ENCODE data around the gene STX7. TPM values are rescaled to one million over a fixed set of nuclear protein-coding genes. Genes with fewer than 3 reads are reported as not detected.

The STX7 gene
- total and polyA plus RNA-seq, 5 donors from 2014 or later = 14.8 to 20.2 (median 19.0) TPM

DNA sequence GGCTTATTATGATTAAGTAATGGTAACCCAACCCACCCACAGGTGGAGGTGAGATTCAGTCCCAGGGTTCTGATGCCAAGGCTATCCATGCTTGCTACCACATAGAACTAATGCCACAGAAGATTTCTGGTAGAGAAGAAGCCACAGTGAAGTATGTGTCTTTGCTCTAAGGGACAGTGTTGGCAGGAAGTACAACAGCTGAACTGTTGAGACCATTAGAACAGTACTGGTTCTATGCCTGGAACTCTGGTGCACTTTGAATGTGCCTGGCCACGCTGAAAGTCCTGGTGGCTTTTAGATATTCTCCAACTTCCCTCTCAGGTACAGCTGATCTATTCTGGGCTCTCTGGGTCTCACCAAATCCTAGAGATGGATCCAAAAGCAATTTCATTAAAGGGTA lies 7.8 kb downstream of the STX7 start:
- H3K36me3 Mint-ChIP-seq = peaks cover 28% of the 10 kb centered on the region
- H3K4me3 Mint-ChIP-seq = no peak overlapping the region
- DNase-seq = no peak
- no peaks in the 10 kb centered on the region for H3K9me3 Mint-ChIP-seq
- Histone ChIP-seq H3K27me3 (ENCODE audit: control insufficient read depth, insufficient read depth, low read length) (no peaks in the 10 kb centered on the region), H3K36me3 (ENCODE audit: control insufficient read depth, insufficient read depth, low read length) (peaks cover 27% of the 10 kb centered on the region), H3K4me3 (ENCODE audit: low read depth, low read length) (no peak overlapping the region), H3K9me3 (ENCODE audit: control insufficient read depth in 2 of 2, low read length in 2 of 2) (no peaks in the 10 kb centered on the region), H3K27ac (ENCODE audit: insufficient read depth, low read length, poor library complexity, severe bottlenecking) (no peak overlapping the region), H3K4me1 (ENCODE audit: control insufficient read depth, insufficient read depth, low read length, poor library complexity, severe bottlenecking) (peaks cover 6% of the 10 kb centered on the region)
- peaks cover 28 to 70% (median 45%) of the 10 kb centered on the region in 4 donors for H3K4me1 Mint-ChIP-seq
- H3K27ac Mint-ChIP-seq = no peak overlapping the region
- H3K27me3 Mint-ChIP-seq = no peaks in the 10 kb centered on the region
- ATAC-seq (ENCODE audit: low read depth in 2 of 2) = no peak

DNA sequence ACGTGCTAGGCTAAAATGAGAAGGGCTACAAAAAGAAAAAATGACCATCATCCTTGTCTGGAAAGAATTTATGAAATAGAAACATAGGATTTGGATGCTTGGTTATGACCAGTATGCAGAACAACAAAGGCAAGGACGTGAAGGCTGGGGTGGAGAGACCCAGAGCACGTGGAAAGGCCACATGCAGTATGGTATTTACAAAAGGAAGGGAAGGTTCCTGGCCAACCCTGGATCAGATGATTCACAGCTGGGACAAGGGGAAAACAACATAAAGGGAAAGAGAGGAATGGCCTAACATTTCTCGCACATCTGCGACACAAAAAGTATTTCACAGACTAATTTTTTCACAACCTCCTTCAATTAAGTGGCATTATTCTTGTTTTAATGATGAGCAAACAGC lies 8.2 kb downstream of the STX7 start:
- ATAC-seq (ENCODE audit: low read depth in 2 of 2) (no peak), DNase-seq (no peak)
- H3K9me3 ChIP-seq (ENCODE audit: control insufficient read depth in 2 of 2, low read length in 2 of 2) = no peaks in the 10 kb centered on the region
- Mint-ChIP-seq H3K27me3 (no peaks in the 10 kb centered on the region), H3K27ac (no peak overlapping the region), H3K4me3 (no peak overlapping the region), H3K9me3 (no peaks in the 10 kb centered on the region), H3K36me3 (peaks cover 32% of the 10 kb centered on the region), H3K4me1 (peaks cover 28 to 72% (median 47%) of the 10 kb centered on the region in 4 donors)
- H3K36me3 ChIP-seq (ENCODE audit: control insufficient read depth, insufficient read depth, low read length) = peaks cover 30% of the 10 kb centered on the region
- H3K4me3 ChIP-seq (ENCODE audit: low read depth, low read length) = no peak overlapping the region
- H3K27me3 ChIP-seq (ENCODE audit: control insufficient read depth, insufficient read depth, low read length) = no peaks in the 10 kb centered on the region
- no peak overlapping the region for H3K27ac ChIP-seq (ENCODE audit: insufficient read depth, low read length, poor library complexity, severe bottlenecking)
- peaks cover 7% of the 10 kb centered on the region for H3K4me1 ChIP-seq (ENCODE audit: control insufficient read depth, insufficient read depth, low read length, poor library complexity, severe bottlenecking)

DNA sequence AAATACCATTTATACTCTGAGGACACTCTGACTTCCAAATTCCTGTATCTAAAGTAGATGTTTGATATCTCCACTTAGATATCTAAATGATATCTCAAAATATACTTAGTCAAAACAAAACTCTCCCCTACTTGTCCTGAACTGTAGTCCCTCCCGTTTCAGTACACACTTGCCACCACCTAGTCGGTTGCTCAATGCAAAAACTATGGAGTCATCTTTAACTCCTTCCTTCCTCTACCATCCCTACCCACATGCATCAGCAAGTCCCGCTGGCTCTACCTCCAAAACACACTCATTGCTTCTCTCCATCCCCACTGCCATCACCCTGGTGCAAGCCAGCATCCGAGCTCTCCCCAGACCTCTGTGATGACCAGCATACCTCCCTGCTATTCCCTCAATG lies 13.2 kb downstream of the STX7 start:
- H3K4me1 Mint-ChIP-seq = peaks cover 30 to 72% (median 52%) of the 10 kb centered on the region in 4 donors
- peak overlapping the region in 2 of 4 donors; percentile 17 to 30 for H3K4me3 Mint-ChIP-seq
- Histone ChIP-seq H3K9me3 (ENCODE audit: control insufficient read depth in 2 of 2, low read length in 2 of 2) (no peaks in the 10 kb centered on the region), H3K4me3 (ENCODE audit: low read depth, low read length) (no peak overlapping the region), H3K36me3 (ENCODE audit: control insufficient read depth, insufficient read depth, low read length) (peaks cover 46% of the 10 kb centered on the region), H3K27ac (ENCODE audit: insufficient read depth, low read length, poor library complexity, severe bottlenecking) (no peak overlapping the region), H3K27me3 (ENCODE audit: control insufficient read depth, insufficient read depth, low read length) (no peaks in the 10 kb centered on the region), H3K4me1 (ENCODE audit: control insufficient read depth, insufficient read depth, low read length, poor library complexity, severe bottlenecking) (peaks cover 19% of the 10 kb centered on the region)
- peaks cover 42% of the 10 kb centered on the region for H3K36me3 Mint-ChIP-seq
- ATAC-seq (ENCODE audit: low read depth in 2 of 2) = no peak
- H3K9me3 Mint-ChIP-seq = peaks cover 0 to 2% (median 0%) of the 10 kb centered on the region in 7 donors
- DNase-seq = no peak
- H3K27ac Mint-ChIP-seq = peak overlapping the region; percentile 11 to 85 (median 52)
- no peaks in the 10 kb centered on the region for H3K27me3 Mint-ChIP-seq

DNA sequence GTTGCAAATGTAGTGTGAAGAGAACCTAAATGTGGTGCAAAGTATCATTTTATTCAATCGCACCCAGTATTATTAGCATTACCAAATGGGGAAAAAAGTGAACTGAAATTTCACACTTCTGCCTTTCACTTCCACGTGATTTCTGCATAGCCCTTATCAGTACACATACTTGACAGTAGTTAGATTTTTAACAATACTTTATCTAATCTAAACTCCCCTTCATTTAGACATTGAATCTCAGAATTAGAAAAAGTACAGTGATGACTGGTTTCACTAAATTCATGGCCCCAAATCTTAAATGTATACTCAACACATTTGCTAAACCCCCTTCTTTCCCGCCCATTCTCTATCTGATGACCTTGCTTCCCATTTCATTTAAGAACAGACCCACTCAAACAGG lies 14.3 kb downstream of the STX7 start:
- H3K36me3 Mint-ChIP-seq = peaks cover 51% of the 10 kb centered on the region
- peaks cover 0 to 4% (median under 1%) of the 10 kb centered on the region in 7 donors for H3K9me3 Mint-ChIP-seq
- H3K27ac ChIP-seq (ENCODE audit: insufficient read depth, low read length, poor library complexity, severe bottlenecking) = no peak overlapping the region
- no peak for ATAC-seq (ENCODE audit: low read depth in 2 of 2)
- H3K27me3 Mint-ChIP-seq = no peaks in the 10 kb centered on the region
- no peaks in the 10 kb centered on the region for H3K9me3 ChIP-seq (ENCODE audit: control insufficient read depth in 2 of 2, low read length in 2 of 2)
- no peak overlapping the region for H3K4me3 ChIP-seq (ENCODE audit: low read depth, low read length)
- H3K27me3 ChIP-seq (ENCODE audit: control insufficient read depth, insufficient read depth, low read length) = no peaks in the 10 kb centered on the region
- peaks cover 25 to 67% (median 48%) of the 10 kb centered on the region in 4 donors for H3K4me1 Mint-ChIP-seq
- peak overlapping the region in 2 of 3 donors; percentile 32 to 42 for H3K27ac Mint-ChIP-seq
- peaks cover 46% of the 10 kb centered on the region for H3K36me3 ChIP-seq (ENCODE audit: control insufficient read depth, insufficient read depth, low read length)
- peak overlapping the region in 1 of 4 donors; percentile 23 for H3K4me3 Mint-ChIP-seq
- peaks cover 23% of the 10 kb centered on the region for H3K4me1 ChIP-seq (ENCODE audit: control insufficient read depth, insufficient read depth, low read length, poor library complexity, severe bottlenecking)
- DNase-seq = no peak

DNA sequence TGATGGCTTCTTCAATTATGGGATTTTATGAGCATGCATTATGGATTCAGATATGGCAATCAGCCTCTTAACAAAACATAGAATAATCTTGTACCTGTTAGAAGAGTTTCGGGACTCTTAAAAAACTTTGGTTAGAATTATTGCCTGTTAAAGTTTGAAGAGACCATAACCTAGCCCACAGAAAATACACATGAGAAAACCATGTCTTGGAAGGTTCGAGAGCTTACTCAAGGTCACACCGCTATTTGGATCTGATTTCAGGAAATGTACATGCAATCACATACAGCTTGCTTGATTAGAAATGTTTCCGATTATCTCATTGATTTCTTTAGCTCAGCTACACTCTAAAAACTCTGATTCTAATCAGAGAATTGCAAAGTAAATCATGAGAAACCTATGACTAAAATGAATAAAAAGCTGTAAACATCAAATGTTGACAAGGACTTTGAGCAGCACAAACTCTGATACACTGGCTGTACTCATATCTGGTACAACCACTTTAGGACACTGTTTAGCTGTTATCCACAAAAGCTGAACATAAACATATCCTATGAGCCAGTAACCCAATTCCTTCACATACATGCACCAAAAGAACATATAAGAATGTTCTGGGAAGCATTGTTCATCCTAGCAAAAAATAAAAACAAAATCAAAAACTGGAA lies 16.3 kb downstream of the STX7 start:
- peak overlapping the region in 2 of 4 donors; percentile 12 to 55 for H3K4me3 Mint-ChIP-seq
- peak overlapping the region in 2 of 3 donors; percentile 34 to 61 for H3K27ac Mint-ChIP-seq
- peaks cover 50% of the 10 kb centered on the region for H3K36me3 Mint-ChIP-seq
- Histone ChIP-seq H3K4me1 (ENCODE audit: control insufficient read depth, insufficient read depth, low read length, poor library complexity, severe bottlenecking) (peaks cover 26% of the 10 kb centered on the region), H3K27ac (ENCODE audit: insufficient read depth, low read length, poor library complexity, severe bottlenecking) (peak overlapping the region; percentile 48), H3K27me3 (ENCODE audit: control insufficient read depth, insufficient read depth, low read length) (no peaks in the 10 kb centered on the region), H3K9me3 (ENCODE audit: control insufficient read depth in 2 of 2, low read length in 2 of 2) (no peaks in the 10 kb centered on the region), H3K36me3 (ENCODE audit: control insufficient read depth, insufficient read depth, low read length) (peaks cover 39% of the 10 kb centered on the region), H3K4me3 (ENCODE audit: low read depth, low read length) (peak overlapping the region; percentile 1)
- peaks cover 22 to 64% (median 47%) of the 10 kb centered on the region in 4 donors for H3K4me1 Mint-ChIP-seq
- H3K27me3 Mint-ChIP-seq = no peaks in the 10 kb centered on the region
- DNase-seq (no peak), ATAC-seq (ENCODE audit: low read depth in 2 of 2) (no peak)
- H3K9me3 Mint-ChIP-seq = peaks cover 0 to 4% (median 2%) of the 10 kb centered on the region in 7 donors

DNA sequence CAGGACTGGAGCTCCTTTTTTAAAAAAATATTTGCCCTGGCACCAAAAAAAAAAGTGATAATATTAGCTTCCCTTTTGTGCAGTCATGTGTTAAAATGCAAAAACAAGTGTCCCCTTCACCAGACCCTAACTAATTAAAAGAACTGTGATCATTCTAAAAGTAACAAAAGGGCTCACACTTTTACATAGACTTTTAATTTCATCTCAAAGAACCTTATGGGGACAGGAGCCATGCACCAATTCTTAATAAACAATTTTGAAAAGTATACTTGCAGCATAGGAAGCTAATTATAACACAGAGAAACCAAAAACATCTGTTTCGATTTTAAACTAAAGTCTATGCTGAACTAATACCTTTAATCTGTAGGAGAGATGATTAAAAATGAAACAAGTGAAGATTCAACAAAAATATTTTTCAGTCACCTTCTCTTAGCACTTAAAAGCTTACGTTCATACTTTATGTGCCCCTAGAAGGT lies 17.3 kb downstream of the STX7 start:
- peaks cover 35% of the 10 kb centered on the region for H3K4me1 ChIP-seq (ENCODE audit: control insufficient read depth, insufficient read depth, low read length, poor library complexity, severe bottlenecking)
- Mint-ChIP-seq H3K4me1 (peaks cover 22 to 59% (median 45%) of the 10 kb centered on the region in 4 donors), H3K9me3 (peaks cover 0 to 4% (median 2%) of the 10 kb centered on the region in 7 donors), H3K4me3 (peak overlapping the region; percentile 17 to 68 (median 44)), H3K27ac (peak overlapping the region in 2 of 3 donors; percentile 2 to 34), H3K27me3 (no peaks in the 10 kb centered on the region), H3K36me3 (peaks cover 45% of the 10 kb centered on the region)
- no peaks in the 10 kb centered on the region for H3K27me3 ChIP-seq (ENCODE audit: control insufficient read depth, insufficient read depth, low read length)
- peaks cover 32% of the 10 kb centered on the region for H3K36me3 ChIP-seq (ENCODE audit: control insufficient read depth, insufficient read depth, low read length)
- H3K9me3 ChIP-seq (ENCODE audit: control insufficient read depth in 2 of 2, low read length in 2 of 2) = no peaks in the 10 kb centered on the region
- no peak for ATAC-seq (ENCODE audit: low read depth in 2 of 2)
- DNase-seq = peak in 1 of 3 donors; percentile 54
- H3K4me3 ChIP-seq (ENCODE audit: low read depth, low read length) = peak overlapping the region; percentile 45
- H3K27ac ChIP-seq (ENCODE audit: insufficient read depth, low read length, poor library complexity, severe bottlenecking) = peak overlapping the region; percentile 48

DNA sequence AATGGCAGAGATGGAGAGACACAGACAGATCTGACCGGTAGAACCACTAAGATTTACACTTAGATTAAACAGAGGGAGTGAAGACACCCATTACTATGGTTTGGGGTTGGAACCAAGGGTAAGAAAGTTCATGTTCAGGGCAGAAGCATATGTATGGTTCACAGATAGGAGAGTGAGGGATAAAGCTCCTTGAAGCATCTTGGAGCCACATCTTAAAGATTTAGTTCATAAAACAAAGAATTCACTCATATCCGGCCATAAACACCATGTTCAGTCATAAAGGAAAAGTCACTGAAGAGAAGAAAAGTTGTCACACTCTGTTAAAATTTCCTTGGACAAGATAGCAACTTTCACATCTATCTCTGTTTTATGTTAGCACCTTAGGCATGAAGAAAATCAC lies 18.0 kb downstream of the STX7 start:
- Mint-ChIP-seq H3K9me3 (peaks cover 0 to 4% (median 2%) of the 10 kb centered on the region in 7 donors), H3K4me3 (peak overlapping the region in 3 of 4 donors; percentile 17 to 61 (median 56)), H3K36me3 (peaks cover 40% of the 10 kb centered on the region), H3K27me3 (no peaks in the 10 kb centered on the region), H3K27ac (peak overlapping the region; percentile 2 to 88 (median 75)), H3K4me1 (peaks cover 15 to 54% (median 40%) of the 10 kb centered on the region in 4 donors)
- Histone ChIP-seq H3K27me3 (ENCODE audit: control insufficient read depth, insufficient read depth, low read length) (no peaks in the 10 kb centered on the region), H3K4me1 (ENCODE audit: control insufficient read depth, insufficient read depth, low read length, poor library complexity, severe bottlenecking) (peaks cover 42% of the 10 kb centered on the region), H3K36me3 (ENCODE audit: control insufficient read depth, insufficient read depth, low read length) (peaks cover 26% of the 10 kb centered on the region), H3K9me3 (ENCODE audit: control insufficient read depth in 2 of 2, low read length in 2 of 2) (no peaks in the 10 kb centered on the region), H3K4me3 (ENCODE audit: low read depth, low read length) (peak overlapping the region; percentile 45), H3K27ac (ENCODE audit: insufficient read depth, low read length, poor library complexity, severe bottlenecking) (peak overlapping the region; percentile 48)
- no peak for ATAC-seq (ENCODE audit: low read depth in 2 of 2)
- DNase-seq = no peak

Measured in CD4-positive, CD25-positive, alpha-beta regulatory T cell (primary cell).